ENCODE results near the gene ANK2. TPM values are rescaled to one million over a fixed set of nuclear protein-coding genes. Genes with fewer than 3 reads are reported as not detected.

ANK2 gene
- total RNA-seq, 1 donor from 2014 or later: 121 TPM

GRCh38 chr4:113383111-113383785, 333.8 kb downstream of the ANK2 start:
- H3K4me3 ChIP-seq: no peak overlapping the region
- no peak overlapping the region for H3K9ac ChIP-seq
- no peaks in the 10 kb centered on the region for H3K9me3 ChIP-seq (ENCODE audit: low read depth)
- Mint-ChIP-seq H3K9me3 (peaks cover 2% of the 10 kb centered on the region), H3K4me3 (no peak overlapping the region), H3K36me3 (peaks cover 7% of the 10 kb centered on the region), H3K27ac (no peak overlapping the region), H3K4me1 (peaks cover 9% of the 10 kb centered on the region), H3K27me3 (ENCODE audit: insufficient read depth, low read depth) (no peaks in the 10 kb centered on the region)
- H3K4me2 ChIP-seq: no peak overlapping the region
- H3K4me1 ChIP-seq: peaks cover 14% of the 10 kb centered on the region
- H3K27ac ChIP-seq: no peak overlapping the region
- TF ChIP-seq EZH2 (IDR thresholded peaks at IDR 0.05) (no peak), EZH2phosphoT487 (IDR thresholded peaks at IDR 0.05) (no peak)
- TF ChIP-seq, protein P1, sequence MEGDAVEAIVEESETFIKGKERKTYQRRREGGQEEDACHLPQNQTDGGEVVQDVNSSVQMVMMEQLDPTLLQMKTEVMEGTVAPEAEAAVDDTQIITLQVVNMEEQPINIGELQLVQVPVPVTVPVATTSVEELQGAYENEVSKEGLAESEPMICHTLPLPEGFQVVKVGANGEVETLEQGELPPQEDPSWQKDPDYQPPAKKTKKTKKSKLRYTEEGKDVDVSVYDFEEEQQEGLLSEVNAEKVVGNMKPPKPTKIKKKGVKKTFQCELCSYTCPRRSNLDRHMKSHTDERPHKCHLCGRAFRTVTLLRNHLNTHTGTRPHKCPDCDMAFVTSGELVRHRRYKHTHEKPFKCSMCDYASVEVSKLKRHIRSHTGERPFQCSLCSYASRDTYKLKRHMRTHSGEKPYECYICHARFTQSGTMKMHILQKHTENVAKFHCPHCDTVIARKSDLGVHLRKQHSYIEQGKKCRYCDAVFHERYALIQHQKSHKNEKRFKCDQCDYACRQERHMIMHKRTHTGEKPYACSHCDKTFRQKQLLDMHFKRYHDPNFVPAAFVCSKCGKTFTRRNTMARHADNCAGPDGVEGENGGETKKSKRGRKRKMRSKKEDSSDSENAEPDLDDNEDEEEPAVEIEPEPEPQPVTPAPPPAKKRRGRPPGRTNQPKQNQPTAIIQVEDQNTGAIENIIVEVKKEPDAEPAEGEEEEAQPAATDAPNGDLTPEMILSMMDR (IDR thresholded peaks at IDR 0.05): no peak
- H3K79me2 ChIP-seq (ENCODE audit: low read depth): no peaks in the 10 kb centered on the region
- no peak overlapping the region for H2AFZ ChIP-seq (replicated peaks)
- peaks cover 13% of the 10 kb centered on the region for H3F3A ChIP-seq (ENCODE audit: low read depth)
- DNase-seq (ENCODE audit: low spot score): no peak
- no peaks in the 10 kb centered on the region for H3K36me3 ChIP-seq
- no peaks in the 10 kb centered on the region for H4K20me1 ChIP-seq (ENCODE audit: low read depth)
- no peaks in the 10 kb centered on the region for H3K27me3 ChIP-seq

DNA sequence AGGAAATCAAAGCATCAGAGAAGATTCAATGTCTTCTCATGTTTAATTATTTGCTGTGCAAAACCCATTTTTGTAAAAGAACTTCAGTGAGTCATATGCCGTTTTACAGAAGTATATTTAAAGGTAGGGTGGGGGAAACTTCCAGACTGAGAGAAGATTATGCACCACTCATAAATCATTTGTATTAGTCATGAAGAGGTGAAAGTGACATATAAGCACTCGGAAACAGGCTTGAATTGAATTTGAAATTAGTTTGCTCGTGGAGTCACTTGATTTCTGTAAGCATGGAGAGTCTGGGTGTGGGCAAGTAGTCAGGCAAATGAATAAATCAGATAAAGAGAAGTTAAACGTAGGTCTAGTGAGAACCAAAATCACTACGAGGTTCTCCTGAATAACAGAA, 335.1 kb downstream of the ANK2 start:
- Histone ChIP-seq H3K4me1 (peaks cover 14% of the 10 kb centered on the region), H3K4me2 (no peak overlapping the region), H3K9me3 (ENCODE audit: low read depth) (peaks cover 4% of the 10 kb centered on the region), H3K27ac (no peak overlapping the region), H4K20me1 (ENCODE audit: low read depth) (no peaks in the 10 kb centered on the region), H3K27me3 (no peaks in the 10 kb centered on the region), H3K4me3 (no peak overlapping the region), H2AFZ (replicated peaks) (no peak overlapping the region), H3K79me2 (ENCODE audit: low read depth) (no peaks in the 10 kb centered on the region), H3K9ac (no peak overlapping the region), H3K36me3 (no peaks in the 10 kb centered on the region), H3F3A (ENCODE audit: low read depth) (peaks cover 13% of the 10 kb centered on the region)
- no peak for TF ChIP-seq EZH2 (IDR thresholded peaks at IDR 0.05)
- no peak for TF ChIP-seq EZH2phosphoT487 (IDR thresholded peaks at IDR 0.05)
- TF ChIP-seq, protein P1 (IDR thresholded peaks at IDR 0.05): no peak
- no peak for DNase-seq (ENCODE audit: low spot score)
- Mint-ChIP-seq H3K4me3 (no peak overlapping the region), H3K27ac (no peak overlapping the region), H3K27me3 (ENCODE audit: insufficient read depth, low read depth) (no peaks in the 10 kb centered on the region), H3K9me3 (peaks cover 4% of the 10 kb centered on the region), H3K36me3 (peaks cover 7% of the 10 kb centered on the region), H3K4me1 (peaks cover 9% of the 10 kb centered on the region)

GRCh38 chr4:113385281-113385899, 335.9 kb downstream of the ANK2 start:
- Histone ChIP-seq H3K4me3 (no peak overlapping the region), H4K20me1 (ENCODE audit: low read depth) (no peaks in the 10 kb centered on the region), H3K27ac (no peak overlapping the region), H3K27me3 (no peaks in the 10 kb centered on the region), H2AFZ (replicated peaks) (no peak overlapping the region), H3K9ac (no peak overlapping the region), H3F3A (ENCODE audit: low read depth) (peaks cover 13% of the 10 kb centered on the region), H3K4me1 (peaks cover 14% of the 10 kb centered on the region), H3K79me2 (ENCODE audit: low read depth) (no peaks in the 10 kb centered on the region), H3K9me3 (ENCODE audit: low read depth) (peaks cover 4% of the 10 kb centered on the region), H3K36me3 (no peaks in the 10 kb centered on the region), H3K4me2 (no peak overlapping the region)
- Mint-ChIP-seq H3K4me1 (peaks cover 9% of the 10 kb centered on the region), H3K27me3 (ENCODE audit: insufficient read depth, low read depth) (no peaks in the 10 kb centered on the region), H3K27ac (no peak overlapping the region), H3K36me3 (peaks cover 7% of the 10 kb centered on the region), H3K9me3 (peaks cover 4% of the 10 kb centered on the region), H3K4me3 (no peak overlapping the region)
- no peak for DNase-seq (ENCODE audit: low spot score)
- TF ChIP-seq, protein P1 (IDR thresholded peaks at IDR 0.05): no peak
- TF ChIP-seq EZH2 (IDR thresholded peaks at IDR 0.05): no peak
- TF ChIP-seq EZH2phosphoT487 (IDR thresholded peaks at IDR 0.05): no peak
